Caco-2 (cell line): ENCODE results near the gene RAD51B. TPM values are rescaled to one million over a fixed set of nuclear protein-coding genes. Genes with fewer than 3 reads are reported as not detected.

Experiments used
- BruUV-seq: library from RNA; stranded (reverse); fragments of 400-500 nt; replicated peaks from 2 replicates; lab custom pipeline; 2021; lab: Mats Ljungman, UMichigan
- CTCF ChIA-PET: fragments of 300-600 bp; sonication (Branson Sonifier 250); formaldehyde crosslinking; loops from one replicate; lab custom pipeline; 2022; ENCODE audit warnings: antibody characterized with exemption; lab: Charles Lee
- POLR2A ChIA-PET: fragments of 300-600 bp; sonication (Branson Sonifier 250); formaldehyde crosslinking; loops from one replicate; lab custom pipeline; 2022; ENCODE audit warnings: antibody characterized with exemption; lab: Charles Lee
- DNase-seq, 2 experiments: peaks; one replicate each; pipeline versions ENCODE4 v3.0.0 to v3.0.0-alpha.2; 2020 to 2022
- H3K27me3 ChIP-seq: replicated peaks from 2 replicates; pipeline ENCODE4 v1.6.0; 2011; ENCODE audit warnings: low read length; ENCODE audit not compliant: control insufficient read depth, insufficient read depth
- H3K36me3 ChIP-seq: 2 replicates; pipeline ENCODE4 v1.5.1; 2011; ENCODE audit warnings: low read length; ENCODE audit not compliant: control insufficient read depth, insufficient read depth
- H3K4me1 ChIP-seq: fragments of 250-450 bp; sonication (Bioruptor Pico); 2 replicates; pipeline ENCODE4 v1.5.1; 2020; ENCODE audit warnings: mild to moderate bottlenecking
- H3K4me3 ChIP-seq: 2 replicates; pipeline ENCODE4 v1.5.1; 2011; ENCODE audit warnings: low read depth, mild to moderate bottlenecking, control low read depth, low read length
- H3K9me3 ChIP-seq: fragments of 250-450 bp; sonication (Bioruptor Pico); 2 replicates; pipeline ENCODE4 v1.5.1; 2020; ENCODE audit warnings: mild to moderate bottlenecking, moderate library complexity
- H3K27ac Mint-ChIP-seq: one replicate; pipeline ENCODE4 v1.8.0; 2022; ENCODE audit warnings: mixed read lengths; ENCODE audit not compliant: unreplicated experiment
- H3K27me3 Mint-ChIP-seq: one replicate; pipeline ENCODE4 v1.8.0; 2022; ENCODE audit warnings: mixed read lengths; ENCODE audit not compliant: insufficient read depth, unreplicated experiment
- H3K36me3 Mint-ChIP-seq: one replicate; pipeline ENCODE4 v1.8.0; 2022; ENCODE audit warnings: mild to moderate bottlenecking, mixed read lengths; ENCODE audit not compliant: insufficient read depth, unreplicated experiment
- H3K4me1 Mint-ChIP-seq: one replicate; pipeline ENCODE4 v1.8.0; 2022; ENCODE audit warnings: low read depth, mixed read lengths; ENCODE audit not compliant: unreplicated experiment
- H3K4me3 Mint-ChIP-seq: one replicate; pipeline ENCODE4 v1.8.0; 2022; ENCODE audit warnings: mild to moderate bottlenecking, moderate library complexity, mixed read lengths; ENCODE audit not compliant: unreplicated experiment
- H3K9me3 Mint-ChIP-seq: one replicate; pipeline ENCODE4 v1.8.0; 2022; ENCODE audit warnings: mixed read lengths; ENCODE audit not compliant: unreplicated experiment
- CTCF ChIP-seq, 2 experiments: fragments of 200-600 bp in 1 of 2; IDR thresholded peaks; 1 replicate in 1 of 2; 2 replicates in 1 of 2; pipeline versions ENCODE4 v1.5.1 to v1.8.0; 2011 to 2022; ENCODE audit warnings: antibody characterized with exemption in 1 of 2, control low read depth in 1 of 2, inconsistent platforms in 1 of 2, low read depth in 1 of 2, low read length in 1 of 2, mild to moderate bottlenecking in 1 of 2, moderate library complexity in 1 of 2; ENCODE audit not compliant: insufficient read depth in 1 of 2, severe bottlenecking in 1 of 2, unreplicated experiment in 1 of 2
- intact Hi-C: fragments of 100-400 bp; cut with micrococcal nuclease; formaldehyde crosslinking; loops from one replicate; pipeline ENCODE4 v1.10.0; 2022; ENCODE audit not compliant: unreplicated experiment
- total RNA-seq: library from RNA; stranded (reverse); gene quantifications from 2 replicates; pipeline ENCODE4 v1.2.3, GENCODE V29; 2022

Gene RAD51B
- total RNA-seq, 1 experiment from 2014 or later: 16.7 TPM

DNA sequence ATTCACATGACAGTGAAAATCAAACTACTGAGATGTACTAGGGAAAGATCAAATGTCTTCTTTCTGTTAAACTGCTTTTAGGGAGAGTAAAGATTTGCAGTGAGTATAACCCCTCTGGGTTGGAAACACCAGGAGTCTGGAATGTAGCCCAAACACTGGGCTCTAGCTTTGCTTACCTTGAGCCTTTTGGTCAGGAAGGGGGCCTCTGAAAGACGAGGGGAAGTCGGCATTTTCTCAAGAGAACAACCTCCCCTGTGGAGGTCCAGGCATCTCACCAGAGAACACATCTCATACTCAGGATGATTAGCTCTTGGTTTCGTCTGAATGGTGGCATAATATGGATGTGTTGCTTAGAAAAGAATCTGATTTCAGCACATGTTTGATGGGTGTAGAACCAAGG lies 804.2 kb downstream of the RAD51B start:
- Histone ChIP-seq H3K27me3 (no peaks in the 10 kb centered on the region), H3K9me3 (peaks cover 3% of the 10 kb centered on the region; the same call in 1 of the 2 replicates), H3K4me3 (no peak overlapping the region), H3K36me3 (no peaks in the 10 kb centered on the region), H3K4me1 (peaks cover 31% of the 10 kb centered on the region)
- BruUV-seq: no TSS peak
- DNase-seq: no peak
- Mint-ChIP-seq H3K4me3 (no peak overlapping the region), H3K4me1 (peaks cover 17% of the 10 kb centered on the region), H3K27ac (peak overlapping the region; percentile 69), H3K27me3 (no peaks in the 10 kb centered on the region), H3K36me3 (peaks cover 9% of the 10 kb centered on the region), H3K9me3 (peaks cover under 1% of the 10 kb centered on the region)
- POLR2A ChIA-PET: no interaction called here
- CTCF ChIA-PET: interaction anchor here (0.6 kb wide), 1 partner anchor 507 kb away, joined by 3 read pairs; no protein-coding TSS in a partner anchor
- intact Hi-C loops: no loop called here
- no peak for TF ChIP-seq CTCF (IDR thresholded peaks at IDR 0.05; ENCODE audit: insufficient read depth in 1 of 2, low read depth in 1 of 2, low read length in 1 of 2, severe bottlenecking in 1 of 2, unreplicated experiment in 1 of 2)

- no peaks in the 10 kb centered on the region for H3K27me3 ChIP-seq
- H3K36me3 ChIP-seq: no peaks in the 10 kb centered on the region
- no peak for TF ChIP-seq CTCF (IDR thresholded peaks at IDR 0.05; ENCODE audit: insufficient read depth in 1 of 2, low read depth in 1 of 2, low read length in 1 of 2, severe bottlenecking in 1 of 2, unreplicated experiment in 1 of 2)
- Mint-ChIP-seq H3K27me3 (no peaks in the 10 kb centered on the region), H3K4me3 (no peak overlapping the region), H3K4me1 (peaks cover 15% of the 10 kb centered on the region), H3K27ac (no peak overlapping the region), H3K9me3 (no peaks in the 10 kb centered on the region), H3K36me3 (peaks cover 13% of the 10 kb centered on the region)
- no peak for DNase-seq
- BruUV-seq: no TSS peak
- H3K9me3 ChIP-seq: no peaks in the 10 kb centered on the region
- ChIA-PET POLR2A (no interaction called here), CTCF (no interaction called here)
- no peak overlapping the region for H3K4me3 ChIP-seq
- peaks cover 34% of the 10 kb centered on the region for H3K4me1 ChIP-seq
- intact Hi-C loops: no loop called here
Measured at GRCh38 chr14:68624541-68625220, 805.1 kb downstream of the RAD51B start.

DNA sequence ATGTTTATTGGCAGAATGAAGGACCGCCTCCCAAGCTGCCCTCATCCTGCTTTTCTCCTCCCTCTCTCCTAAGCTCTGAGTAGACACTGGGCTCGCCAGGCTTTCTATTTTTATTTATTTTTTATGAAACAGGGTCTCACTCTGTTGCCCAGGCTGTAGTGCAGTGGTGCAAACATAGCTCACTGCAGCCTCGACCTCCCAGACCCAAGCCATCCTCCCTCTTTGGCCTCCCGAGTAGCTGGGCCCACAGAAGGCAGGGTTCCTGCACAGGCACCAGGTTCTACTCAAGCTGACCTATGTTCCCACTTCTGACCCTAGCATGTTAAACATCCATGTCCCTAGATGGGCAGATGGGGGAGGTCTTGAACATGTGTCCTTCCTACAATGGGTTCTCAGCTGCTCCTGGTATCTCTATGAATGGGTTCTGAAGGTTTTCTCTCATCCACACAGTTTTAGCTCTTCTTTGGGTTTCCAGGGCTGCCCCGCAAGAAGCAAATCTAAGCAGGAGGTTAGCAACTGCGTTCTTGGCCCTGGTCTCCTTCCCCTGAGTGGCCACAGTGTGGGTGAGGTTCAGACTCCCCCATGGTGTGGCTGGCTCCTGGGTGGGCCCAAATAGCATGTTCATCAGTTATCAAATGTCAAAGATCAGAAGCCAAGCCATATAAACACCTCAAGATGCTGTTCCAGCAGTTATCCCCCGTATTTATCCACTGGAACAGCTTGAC lies 805.9 kb downstream of the RAD51B start:
- BruUV-seq: no TSS peak
- H3K27me3 Mint-ChIP-seq: no peaks in the 10 kb centered on the region
- ChIA-PET POLR2A (no interaction called here), CTCF (no interaction called here)
- H3K36me3 Mint-ChIP-seq: peaks cover 13% of the 10 kb centered on the region
- no peaks in the 10 kb centered on the region for H3K36me3 ChIP-seq
- DNase-seq: no peak
- peaks cover 34% of the 10 kb centered on the region for H3K4me1 ChIP-seq
- H3K9me3 Mint-ChIP-seq: no peaks in the 10 kb centered on the region
- peaks cover 8% of the 10 kb centered on the region for H3K4me1 Mint-ChIP-seq
- intact Hi-C loops: no loop called here
- no peak for TF ChIP-seq CTCF (IDR thresholded peaks at IDR 0.05; ENCODE audit: insufficient read depth in 1 of 2, low read depth in 1 of 2, low read length in 1 of 2, severe bottlenecking in 1 of 2, unreplicated experiment in 1 of 2)
- no peak overlapping the region for H3K27ac Mint-ChIP-seq
- no peaks in the 10 kb centered on the region for H3K27me3 ChIP-seq
- no peak overlapping the region for H3K4me3 ChIP-seq
- no peak overlapping the region for H3K4me3 Mint-ChIP-seq
- H3K9me3 ChIP-seq: no peaks in the 10 kb centered on the region
